HCT116 (cell line): ENCODE results near the gene TSC1. TPM values are rescaled to one million over a fixed set of nuclear protein-coding genes. Genes with fewer than 3 reads are reported as not detected.

Experiments used
- ATAC-seq: fragments of 200-7000 bp; cut with Tn5 transposase; 2 replicates; pipeline ENCODE4 v1.9.1; 2020; ENCODE audit warnings: mild to moderate bottlenecking, moderate library complexity
- BruUV-seq: library from RNA; stranded (reverse); fragments of 400-500 nt; replicated peaks from 2 replicates; lab custom pipeline; 2021; lab: Mats Ljungman, UMichigan
- CTCF ChIA-PET: fragments of 300-600 bp; sonication (Branson Sonifier 250); formaldehyde crosslinking; loops from one replicate; lab custom pipeline; 2021; ENCODE audit warnings: antibody characterized with exemption; lab: Charles Lee
- POLR2A ChIA-PET: fragments of 300-600, 350-600 bp; sonication (Branson Sonifier 250); formaldehyde crosslinking; loops from one replicate; lab custom pipeline; 2021; ENCODE audit warnings: antibody characterized with exemption; lab: Charles Lee
- RAD21 ChIA-PET, 2 experiments: fragments of 300-600 bp; sonication (Branson Sonifier 250); formaldehyde crosslinking; loops; one replicate each; lab custom pipeline; 2023; ENCODE audit warnings: low total read pairs in 2 of 2; ENCODE audit not compliant: uncharacterized antibody in 2 of 2, unreplicated experiment in 2 of 2, low non-redundant PET in 1 of 2; lab: Charles Lee
- DNase-seq: peaks from one replicate; pipeline ENCODE4 v3.0.0-alpha.2; 2010; ENCODE audit warnings: low read depth, low spot score
- H2AFZ ChIP-seq: fragments of 200-600 bp; shearing (Covaris generic), sonication (generic); 2 replicates; pipeline ENCODE4 v1.6.1; 2017; ENCODE audit warnings: low read depth, mixed run types, mixed read lengths, antibody characterized with exemption, low read length; ENCODE audit not compliant: poor library complexity, severe bottlenecking
- H3K27ac ChIP-seq: 2 replicates; pipeline ENCODE4 v1.5.1; 2012; ENCODE audit warnings: low read depth, low read length
- H3K27me3 ChIP-seq: fragments of 200-600 bp; sonication (generic); 2 replicates; pipeline ENCODE4 v1.6.1; 2016; ENCODE audit warnings: mixed run types, low read length, mixed read lengths; ENCODE audit not compliant: insufficient read depth
- H3K36me3 ChIP-seq, 2 experiments: fragments of 200-500 bp in 1 of 2; fragments of 200-600 bp in 1 of 2; sonication (Bioruptor generic) in 1 of 2; sonication (generic) in 1 of 2; 2 replicates each; pipeline versions ENCODE4 v1.5.1 to v1.6.1; 2014 to 2016; ENCODE audit warnings: low read length in 2 of 2, inconsistent platforms in 1 of 2, mixed read lengths in 1 of 2, mixed run types in 1 of 2; ENCODE audit not compliant: insufficient read depth in 2 of 2, control insufficient read depth in 1 of 2
- H3K4me1 ChIP-seq, 2 experiments: fragments of 200-600 bp in 1 of 2; sonication (generic) in 1 of 2; 2 replicates each; pipeline versions ENCODE4 v1.5.1 to v1.6.1; 2012 to 2017; ENCODE audit warnings: low read length in 2 of 2, inconsistent platforms in 1 of 2, mild to moderate bottlenecking in 1 of 2, mixed read lengths in 1 of 2, mixed run types in 1 of 2, moderate library complexity in 1 of 2; ENCODE audit not compliant: insufficient read depth in 2 of 2, control insufficient read depth in 1 of 2
- H3K4me2 ChIP-seq: fragments of 200-600 bp; sonication (generic); 2 replicates; pipeline ENCODE4 v1.6.1; 2017; ENCODE audit warnings: mixed run types, low read length, mixed read lengths
- H3K4me3 ChIP-seq, 2 experiments: fragments of 200-600 bp in 1 of 2; sonication (generic) in 1 of 2; replicated peaks in 1 of 2; 2 replicates each; pipeline ENCODE4 v1.5.1; 2011 to 2016; ENCODE audit warnings: low read length in 2 of 2, control low read depth in 1 of 2, low read depth in 1 of 2, mild to moderate bottlenecking in 1 of 2, mixed read lengths in 1 of 2, mixed run types in 1 of 2
- H3K79me2 ChIP-seq: fragments of 200-600 bp; sonication (generic); 2 replicates; pipeline ENCODE4 v1.6.1; 2017; ENCODE audit warnings: mild to moderate bottlenecking, mixed run types, low read length, moderate library complexity, mixed read lengths; ENCODE audit not compliant: insufficient read depth
- H3K9ac ChIP-seq: fragments of 200-600 bp; sonication (generic); 2 replicates; pipeline ENCODE4 v1.6.1; 2016; ENCODE audit warnings: low read length, mixed read lengths
- H3K9me2 ChIP-seq: fragments of 200-600 bp; sonication (generic), shearing (Covaris generic); 2 replicates; pipeline ENCODE4 v1.6.1; 2017; ENCODE audit warnings: mixed run types, mild to moderate bottlenecking, moderate library complexity; ENCODE audit not compliant: insufficient read depth
- H3K9me3 ChIP-seq, 2 experiments: fragments of 200-500 bp in 1 of 2; fragments of 200-600 bp in 1 of 2; sonication (Bioruptor generic) in 1 of 2; sonication (generic) in 1 of 2; 2 replicates each; pipeline ENCODE4 v1.6.1; 2014 to 2017; ENCODE audit warnings: low read length in 2 of 2, mixed read lengths in 2 of 2, inconsistent platforms in 1 of 2, low read depth in 1 of 2, mild to moderate bottlenecking in 1 of 2, mixed run types in 1 of 2, moderate library complexity in 1 of 2; ENCODE audit not compliant: control insufficient read depth in 1 of 2, insufficient read depth in 1 of 2
- H4K20me1 ChIP-seq: fragments of 200-600 bp; sonication (generic), shearing (Covaris generic); 2 replicates; pipeline ENCODE4 v1.6.1; 2017; ENCODE audit warnings: mixed run types, mild to moderate bottlenecking, moderate library complexity; ENCODE audit not compliant: insufficient read depth
- CBX3 ChIP-seq: IDR thresholded peaks from 2 replicates; pipeline ENCODE4 v1.6.1; 2012; ENCODE audit warnings: low read depth
- CEBPB ChIP-seq: IDR thresholded peaks from 2 replicates; pipeline ENCODE4 v1.6.1; 2012; ENCODE audit warnings: low read depth
- EGR1 ChIP-seq: IDR thresholded peaks from 2 replicates; pipeline ENCODE4 v1.6.1; 2012; ENCODE audit warnings: low read depth
- ELF1 ChIP-seq: IDR thresholded peaks from 2 replicates; pipeline ENCODE4 v1.6.1; 2012; ENCODE audit warnings: low read depth, borderline replicate concordance
- EZH2phosphoT487 ChIP-seq: fragments of 200-600 bp; IDR thresholded peaks from 2 replicates; pipeline ENCODE4 v1.6.1; 2018; ENCODE audit warnings: antibody characterized with exemption, borderline replicate concordance
- FOSL1 ChIP-seq: IDR thresholded peaks from 2 replicates; pipeline ENCODE4 v1.6.1; 2012; ENCODE audit warnings: low read depth
- JUND ChIP-seq: IDR thresholded peaks from 2 replicates; pipeline ENCODE4 v1.6.1; 2012
- MAX ChIP-seq: IDR thresholded peaks from 2 replicates; pipeline ENCODE4 v1.6.1; 2012
- RAD21 ChIP-seq: IDR thresholded peaks from 2 replicates; pipeline ENCODE4 v1.6.1; 2012; ENCODE audit warnings: low read depth, mild to moderate bottlenecking
- REST ChIP-seq: IDR thresholded peaks from 2 replicates; pipeline ENCODE4 v1.6.1; 2012; ENCODE audit warnings: low read depth
- SIN3A ChIP-seq: IDR thresholded peaks from 2 replicates; pipeline ENCODE4 v1.6.1; 2012; ENCODE audit warnings: low read depth
- SP1 ChIP-seq: IDR thresholded peaks from 2 replicates; pipeline ENCODE4 v1.6.1; 2012; ENCODE audit warnings: low read depth
- TCF7L2 ChIP-seq: IDR thresholded peaks from 2 replicates; pipeline ENCODE4 v1.7.0; 2011; ENCODE audit warnings: borderline replicate concordance, inconsistent platforms; ENCODE audit not compliant: insufficient read depth, insufficient read length; ENCODE audit errors: extremely low read depth
- YY1 ChIP-seq: IDR thresholded peaks from 2 replicates; pipeline ENCODE4 v1.6.1; 2011; ENCODE audit warnings: low read length, low read depth, moderate library complexity, mild to moderate bottlenecking; ENCODE audit not compliant: insufficient replicate concordance; ENCODE audit errors: extremely low read depth
- ZFX ChIP-seq: fragments of 450-650 bp; IDR thresholded peaks from 2 replicates; pipeline ENCODE4 v1.6.1; 2017
- ZNF274 ChIP-seq: fragments of 200-500 bp; sonication (Bioruptor generic); IDR thresholded peaks from 2 replicates; pipeline ENCODE4 v1.6.1; 2014; ENCODE audit warnings: mild to moderate bottlenecking, low read depth, low read length, inconsistent platforms
- intact Hi-C: fragments of 100-400 bp; cut with micrococcal nuclease; formaldehyde crosslinking; loops from 2 replicates; pipeline ENCODE4 v1.10.0; 2022
- total RNA-seq: library from RNA; stranded (reverse); gene quantifications from one replicate; pipeline ENCODE4 v1.2.1, GENCODE V29; 2021; ENCODE audit not compliant: unreplicated experiment
- TF ChIP-seq, protein P1 (sequence below): IDR thresholded peaks from 2 replicates; pipeline ENCODE4 v1.6.1; 2011; ENCODE audit warnings: mild to moderate bottlenecking, low read length, moderate library complexity; ENCODE audit not compliant: insufficient replicate concordance; ENCODE audit errors: extremely low read depth

The TSC1 gene
- total RNA-seq, 1 experiment from 2014 or later: 34.5 TPM

DNA sequence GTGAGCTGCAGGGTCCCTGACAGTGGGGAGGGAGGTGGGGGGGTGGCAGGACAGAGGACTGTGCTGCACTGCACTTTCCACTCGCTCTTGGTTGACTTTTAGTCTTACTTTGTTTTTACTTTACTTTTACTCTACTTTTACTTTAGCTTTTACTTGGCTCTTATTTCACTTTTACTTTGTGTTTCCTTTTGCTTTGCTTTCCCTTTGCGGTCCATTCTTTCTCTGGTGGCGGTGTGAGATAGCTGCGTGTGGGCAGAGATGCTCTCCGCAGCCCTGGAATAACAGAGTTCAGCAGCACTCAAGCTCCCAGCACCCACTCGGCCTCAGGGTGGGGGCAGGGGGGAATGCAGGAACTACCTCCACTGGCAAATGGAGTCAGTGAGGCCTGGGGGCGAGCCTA lies 71.0 kb downstream of the TSC1 start:
- no peak overlapping the region for H2AFZ ChIP-seq
- no peaks in the 10 kb centered on the region for H3K27me3 ChIP-seq
- TF ChIP-seq EGR1 (no peak), ZNF274 (no peak), FOSL1 (no peak), CBX3 (no peak), RAD21 (no peak), SIN3A (no peak), TCF7L2 (no peak), CEBPB (no peak), YY1 (no peak)
- no peaks in the 10 kb centered on the region for H3K9me3 ChIP-seq
- no peak overlapping the region for H3K27ac ChIP-seq
- DNase-seq (no peak), ATAC-seq (no peak)
- H3K36me3 ChIP-seq: no peaks in the 10 kb centered on the region
- H3K4me2 ChIP-seq: no peak overlapping the region
- no peak overlapping the region for H3K9ac ChIP-seq
- H3K4me1 ChIP-seq: peaks cover 7 to 8% of the 10 kb centered on the region in 2 experiments; a peak in 2 of 4 replicates
- CTCF ChIA-PET: no interaction called here
- no peaks in the 10 kb centered on the region for H3K9me2 ChIP-seq
- no peak overlapping the region for H3K4me3 ChIP-seq
- no peaks in the 10 kb centered on the region for H4K20me1 ChIP-seq
- POLR2A ChIA-PET: no interaction called here
- no peaks in the 10 kb centered on the region for H3K79me2 ChIP-seq
- no TSS peak for BruUV-seq
- intact Hi-C loops: no loop called here
- RAD21 ChIA-PET: no interaction called here

- no TSS peak for BruUV-seq
- ChIA-PET POLR2A (no interaction called here), CTCF (no interaction called here), RAD21 (no interaction called here)
- H3K9ac ChIP-seq: no peak overlapping the region
- TF ChIP-seq REST: no peak
- no peak for TF ChIP-seq ELF1
- no peak for TF ChIP-seq YY1
- TF ChIP-seq SP1: no peak
- TF ChIP-seq CBX3: no peak
- TF ChIP-seq EGR1: no peak
- no peak for TF ChIP-seq SIN3A
- no peak for TF ChIP-seq ZNF274
- TF ChIP-seq CEBPB: no peak
- TF ChIP-seq JUND: no peak
- TF ChIP-seq MAX: no peak
- TF ChIP-seq FOSL1: no peak
- TF ChIP-seq EZH2phosphoT487: no peak
- no peak for TF ChIP-seq ZFX
- TF ChIP-seq, protein P1, sequence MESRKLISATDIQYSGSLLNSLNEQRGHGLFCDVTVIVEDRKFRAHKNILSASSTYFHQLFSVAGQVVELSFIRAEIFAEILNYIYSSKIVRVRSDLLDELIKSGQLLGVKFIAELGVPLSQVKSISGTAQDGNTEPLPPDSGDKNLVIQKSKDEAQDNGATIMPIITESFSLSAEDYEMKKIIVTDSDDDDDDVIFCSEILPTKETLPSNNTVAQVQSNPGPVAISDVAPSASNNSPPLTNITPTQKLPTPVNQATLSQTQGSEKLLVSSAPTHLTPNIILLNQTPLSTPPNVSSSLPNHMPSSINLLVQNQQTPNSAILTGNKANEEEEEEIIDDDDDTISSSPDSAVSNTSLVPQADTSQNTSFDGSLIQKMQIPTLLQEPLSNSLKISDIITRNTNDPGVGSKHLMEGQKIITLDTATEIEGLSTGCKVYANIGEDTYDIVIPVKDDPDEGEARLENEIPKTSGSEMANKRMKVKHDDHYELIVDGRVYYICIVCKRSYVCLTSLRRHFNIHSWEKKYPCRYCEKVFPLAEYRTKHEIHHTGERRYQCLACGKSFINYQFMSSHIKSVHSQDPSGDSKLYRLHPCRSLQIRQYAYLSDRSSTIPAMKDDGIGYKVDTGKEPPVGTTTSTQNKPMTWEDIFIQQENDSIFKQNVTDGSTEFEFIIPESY: no peak
- no peak overlapping the region for H3K4me2 ChIP-seq
- H3K36me3 ChIP-seq: no peaks in the 10 kb centered on the region
- H3K27me3 ChIP-seq: no peaks in the 10 kb centered on the region
- DNase-seq (no peak), ATAC-seq (no peak)
- no peak overlapping the region for H2AFZ ChIP-seq
- H3K9me2 ChIP-seq: no peaks in the 10 kb centered on the region
- H4K20me1 ChIP-seq: no peaks in the 10 kb centered on the region
- H3K9me3 ChIP-seq: no peaks in the 10 kb centered on the region
- no peak overlapping the region for H3K27ac ChIP-seq
- no peaks in the 10 kb centered on the region for H3K4me1 ChIP-seq
- intact Hi-C loops: no loop called here
- H3K4me3 ChIP-seq: no peak overlapping the region
- H3K79me2 ChIP-seq: no peaks in the 10 kb centered on the region
Measured at GRCh38 chr9:132869266-132869665, 75.2 kb downstream of the TSC1 start.
